HG03066 (cell line): ENCODE data around the gene OPCML.

Experiments
- ATAC-seq: cut with Tn5 transposase; IDR thresholded peaks from one replicate; pipeline ENCODE4 v1.9.1; 2021; ENCODE audit warnings: low read depth; ENCODE audit not compliant: unreplicated experiment

The OPCML gene

DNA sequence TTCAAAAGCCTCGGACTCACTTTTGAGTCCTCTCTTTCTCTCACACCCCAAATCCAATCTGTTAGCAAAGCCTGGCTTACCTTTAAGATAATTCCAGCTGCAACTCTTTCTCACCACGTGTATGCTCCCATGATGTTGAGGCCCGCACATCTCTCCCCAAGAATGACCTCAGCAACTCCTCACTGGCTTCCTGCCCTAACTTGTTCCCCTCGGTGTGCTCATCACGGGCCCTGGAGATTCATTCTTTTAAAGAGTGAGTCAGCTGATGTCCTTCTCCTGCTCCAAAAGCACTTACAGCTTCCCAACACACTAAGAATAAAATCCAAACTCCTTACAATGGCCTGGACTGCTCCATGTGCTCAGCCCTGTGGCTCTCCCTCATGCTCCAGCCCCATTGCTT lies 1041.3 kb downstream of the OPCML start:
- no peak for ATAC-seq

DNA sequence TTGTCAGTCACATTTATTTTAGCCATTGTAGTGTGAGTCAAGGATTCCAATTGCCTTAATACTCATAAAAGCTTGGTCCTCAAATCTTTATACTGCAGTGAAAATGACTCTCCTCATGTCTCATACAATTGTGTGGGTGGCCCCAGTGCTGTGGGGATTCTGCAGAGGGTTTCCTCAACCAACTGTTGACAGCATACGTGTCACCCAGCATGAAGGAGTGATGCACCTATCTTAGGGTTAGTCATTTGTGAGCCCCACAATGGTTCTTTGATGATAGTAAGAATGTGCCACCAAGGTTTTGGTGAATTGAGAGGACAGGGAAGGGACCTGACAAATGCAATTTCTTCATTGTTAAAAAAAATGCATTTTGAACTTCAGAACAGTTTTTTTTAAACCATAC lies 1046.2 kb downstream of the OPCML start:
- ATAC-seq, result no peak

DNA sequence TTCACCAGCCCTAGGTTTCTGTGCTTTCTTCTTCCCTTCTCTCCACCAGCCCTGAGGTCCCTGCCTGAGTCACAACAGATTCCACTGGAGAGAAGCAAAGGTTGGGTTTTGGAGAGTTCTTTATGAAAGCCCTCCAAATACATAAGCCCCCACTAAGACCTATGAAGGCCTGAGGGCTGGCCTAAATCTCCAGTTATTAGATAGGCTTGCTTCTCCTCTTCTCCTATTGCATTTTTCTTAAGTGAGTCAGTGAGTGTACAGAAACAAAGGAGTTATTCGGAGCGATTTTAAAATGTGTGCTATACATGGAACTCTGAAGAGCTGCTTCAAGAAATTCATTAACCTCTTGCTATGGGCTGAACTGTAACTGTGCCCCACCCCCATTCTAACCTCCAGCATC lies 1057.3 kb downstream of the OPCML start:
- no peak for ATAC-seq

DNA sequence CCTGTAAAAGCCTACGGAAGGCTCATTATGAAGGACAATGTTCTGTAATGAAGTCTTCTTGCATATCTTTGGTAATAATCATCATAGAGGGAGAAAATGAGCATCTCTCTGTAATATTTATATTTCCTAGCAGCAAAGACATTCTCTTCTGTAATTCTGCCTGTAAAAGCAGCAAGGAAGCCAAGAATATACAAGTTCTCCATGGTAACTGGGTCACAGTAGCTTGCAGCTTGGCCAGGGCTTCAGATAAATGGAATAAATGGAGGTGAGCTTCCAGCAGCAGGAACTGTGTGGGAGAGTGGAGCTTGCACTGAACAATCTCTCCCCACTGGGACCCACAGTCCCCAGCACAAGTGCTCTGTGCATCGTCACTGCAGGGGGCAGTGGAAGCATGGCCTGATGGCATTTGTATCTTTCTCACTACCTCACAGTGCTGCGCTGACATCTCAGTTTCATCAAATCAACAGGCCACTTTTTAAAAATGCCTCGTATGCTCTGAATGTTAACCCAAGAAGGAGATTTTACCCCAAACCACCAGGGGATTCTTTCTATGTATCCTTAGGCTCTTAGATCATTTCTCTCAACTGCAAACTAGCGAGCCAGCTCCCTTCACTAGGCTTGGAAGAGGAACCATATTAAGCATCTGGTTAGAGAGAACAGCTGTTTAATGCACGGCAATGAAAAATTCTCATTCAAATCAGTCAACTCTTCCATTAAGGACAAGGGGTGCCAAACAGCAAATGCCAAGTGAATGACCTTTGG lies 1059.7 kb downstream of the OPCML start:
- ATAC-seq, result no peak

DNA sequence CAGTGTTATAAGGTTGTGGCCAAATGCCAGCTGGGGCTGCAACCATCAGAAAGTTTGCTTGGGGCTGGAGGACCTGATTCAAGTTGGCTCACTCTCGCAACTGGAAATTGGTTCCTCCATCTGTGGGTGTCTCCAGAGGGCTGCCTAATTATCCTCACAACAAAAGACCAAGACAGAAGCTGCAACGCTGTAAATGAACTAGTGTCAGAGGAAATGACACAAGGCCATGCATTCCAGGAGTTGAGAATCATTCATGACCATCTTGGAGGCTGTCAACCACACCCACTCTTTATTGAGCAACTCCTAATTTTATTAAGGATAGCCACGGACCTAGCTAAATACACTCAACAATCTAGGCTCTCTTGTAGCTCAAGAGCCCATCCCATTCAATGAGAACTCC lies 1060.8 kb downstream of the OPCML start:
- no peak for ATAC-seq

DNA sequence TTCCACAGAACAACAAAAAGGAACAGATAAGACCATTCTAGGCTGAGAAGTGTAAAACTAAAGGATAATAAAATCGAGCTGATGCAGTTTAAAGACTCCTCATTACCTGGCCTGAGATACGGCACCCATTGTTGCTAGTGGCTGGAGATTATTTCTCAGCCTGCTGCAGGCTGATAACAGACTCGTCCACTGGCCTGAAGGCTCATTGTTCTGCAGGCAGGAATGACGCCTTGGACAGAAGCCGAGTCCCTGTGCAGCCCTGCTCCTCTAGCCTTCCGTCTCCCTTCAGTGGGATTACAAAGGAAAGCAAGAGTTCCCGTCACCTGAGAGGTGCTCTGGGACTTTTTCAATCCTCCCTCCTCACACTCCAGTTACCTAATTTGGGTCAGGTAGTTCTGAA lies 1065.3 kb downstream of the OPCML start:
- no peak for ATAC-seq

DNA sequence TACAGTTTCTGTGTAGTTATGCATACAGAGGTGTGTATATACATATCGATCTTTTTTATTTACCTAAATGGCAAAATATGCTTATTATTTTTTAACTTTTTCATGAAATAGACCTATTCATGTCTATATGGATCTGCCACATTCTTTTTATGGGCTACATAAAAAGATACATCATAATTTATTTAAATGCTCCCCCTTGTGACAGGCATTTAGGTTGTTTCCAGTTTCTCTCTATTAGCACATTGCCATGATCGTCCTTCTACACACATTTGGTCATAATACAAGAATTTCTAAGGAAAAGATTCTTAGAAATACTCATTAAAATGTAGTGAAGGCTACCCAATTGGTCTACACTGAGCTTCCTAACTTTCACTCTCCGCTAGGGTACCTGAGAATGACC lies 1067.4 kb downstream of the OPCML start:
- ATAC-seq, result no peak

DNA sequence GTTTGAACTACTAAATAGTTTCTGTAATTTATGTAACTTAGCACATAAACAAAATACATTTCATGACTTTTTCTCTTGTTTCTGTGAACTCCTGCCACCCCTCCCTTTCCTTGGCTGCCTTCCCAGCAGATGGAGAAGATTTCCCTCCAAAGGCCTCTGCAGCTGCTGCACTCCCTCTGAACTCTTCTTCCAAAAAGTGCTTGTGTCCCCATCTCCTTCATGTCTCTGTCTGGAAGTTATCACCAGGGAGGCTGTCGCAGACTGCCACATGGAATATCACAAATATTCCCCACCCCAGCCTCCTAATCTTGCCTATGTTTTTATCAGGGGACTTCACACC lies 1068.3 kb downstream of the OPCML start:
- no peak for ATAC-seq

DNA sequence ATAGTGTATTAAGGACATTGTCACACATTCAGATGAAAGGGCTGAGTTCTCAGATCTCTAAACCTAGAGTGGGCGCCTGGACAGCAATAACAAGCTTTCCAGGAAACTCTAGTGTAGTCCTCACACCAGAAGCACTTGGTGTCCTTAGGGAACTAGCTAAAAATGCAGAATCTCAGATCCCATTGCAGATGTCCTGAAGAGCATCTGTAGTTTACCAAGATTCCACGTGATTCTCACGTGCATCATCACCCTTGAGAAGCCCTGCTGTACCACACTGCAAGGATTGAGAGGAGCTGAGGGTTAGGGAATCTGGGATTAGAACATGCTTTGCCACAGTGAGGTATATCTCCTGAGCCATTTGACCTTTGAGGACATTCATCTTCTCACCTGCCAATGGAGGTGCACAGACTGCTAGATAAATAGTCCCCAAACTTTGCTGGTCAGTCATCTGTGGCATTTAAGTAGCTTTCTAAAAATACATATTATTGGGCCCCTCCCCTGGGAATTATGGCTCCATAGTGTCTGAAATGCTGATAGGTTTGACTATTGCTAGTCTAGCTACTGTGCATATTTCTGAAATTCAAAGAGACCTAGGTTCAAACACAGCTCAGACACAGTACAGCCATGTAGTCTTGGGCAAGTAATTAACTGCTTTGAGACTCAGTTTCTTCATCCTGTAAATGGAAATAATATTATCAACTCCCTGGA lies 1068.9 kb downstream of the OPCML start:
- no peak for ATAC-seq

DNA sequence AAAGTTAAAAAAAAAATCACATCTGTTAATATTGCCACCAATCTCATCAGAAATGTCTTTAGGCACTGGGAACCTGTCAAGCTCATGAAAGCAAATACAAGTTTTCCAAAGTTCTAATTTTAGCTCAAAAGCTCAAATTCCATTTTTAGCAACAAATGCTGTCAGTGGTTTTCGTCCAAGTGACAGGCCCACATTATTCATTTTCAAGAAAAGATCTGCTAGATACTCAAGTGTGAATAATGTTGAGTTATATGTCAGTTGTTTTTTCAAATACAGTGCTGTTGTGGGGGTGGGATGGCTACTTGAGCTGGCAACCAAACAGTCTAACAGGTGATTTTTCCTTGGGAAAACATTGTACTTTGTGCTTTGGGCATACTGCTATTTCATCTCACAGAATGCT lies 1072.6 kb downstream of the OPCML start:
- ATAC-seq, result no peak

DNA sequence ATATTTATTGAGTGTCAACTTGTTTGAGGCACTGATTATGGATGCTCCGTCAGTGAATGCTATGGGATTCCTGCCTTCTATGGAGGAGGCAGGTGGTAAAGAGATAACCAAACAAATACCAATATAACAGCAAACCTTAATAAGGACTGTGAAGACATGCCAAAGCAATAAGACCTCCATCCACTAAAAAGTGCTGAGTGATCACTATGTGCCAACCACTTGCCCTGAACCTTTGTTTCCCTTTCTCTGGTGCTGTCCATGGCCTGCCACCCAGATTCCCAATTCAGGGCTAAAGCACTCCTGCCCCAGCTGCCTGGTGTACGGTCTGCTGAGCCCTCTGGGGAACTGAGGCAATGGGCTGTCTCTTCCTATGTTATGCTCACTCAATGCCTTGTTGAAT lies 1074.9 kb downstream of the OPCML start:
- ATAC-seq, result no peak

DNA sequence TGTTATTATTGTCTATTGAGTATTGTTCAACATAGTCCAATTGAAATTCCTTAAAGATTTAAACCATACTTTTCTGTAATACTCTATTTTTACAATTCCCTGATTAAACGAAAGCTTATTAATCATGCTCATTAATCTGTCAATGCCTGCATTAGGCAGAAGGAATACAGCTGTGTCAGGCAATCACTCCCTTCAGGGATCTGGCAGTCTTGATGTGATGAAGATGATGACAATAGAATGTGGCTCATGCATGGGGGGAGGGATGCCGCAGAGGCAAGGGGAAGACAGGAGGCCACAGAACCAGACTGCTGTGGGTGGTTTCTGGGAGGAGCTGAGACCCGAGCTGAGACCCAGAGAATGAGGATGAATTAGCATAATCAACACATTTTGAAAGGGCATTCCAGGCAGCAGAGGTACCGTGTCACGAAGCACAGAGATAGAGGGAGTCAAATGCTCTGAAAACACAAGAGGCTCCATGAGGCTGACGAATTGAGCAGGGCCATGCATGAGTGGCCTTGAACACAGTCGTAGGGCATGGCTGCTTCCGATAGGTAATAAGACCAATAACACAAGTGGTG lies 1075.5 kb downstream of the OPCML start:
- ATAC-seq, result no peak

DNA sequence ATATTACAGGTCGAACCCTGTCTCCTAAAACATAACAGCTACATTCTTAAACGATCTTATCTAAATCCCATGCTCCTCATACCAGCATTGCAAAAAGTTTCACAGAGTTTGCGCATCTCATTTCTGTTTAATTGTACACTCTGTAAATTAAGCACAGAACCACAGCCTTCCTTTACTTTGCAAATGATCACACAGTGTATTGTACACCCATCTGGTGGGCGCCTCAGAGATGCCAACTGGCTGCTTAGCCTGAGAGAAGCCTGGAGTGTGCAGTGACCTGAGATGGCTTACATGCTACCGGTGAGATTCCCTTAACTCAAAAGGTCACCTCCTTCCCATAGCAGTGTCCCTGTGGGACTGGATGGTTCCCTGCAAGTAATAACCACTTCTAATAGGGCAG lies 1077.3 kb downstream of the OPCML start:
- ATAC-seq, result no peak

DNA sequence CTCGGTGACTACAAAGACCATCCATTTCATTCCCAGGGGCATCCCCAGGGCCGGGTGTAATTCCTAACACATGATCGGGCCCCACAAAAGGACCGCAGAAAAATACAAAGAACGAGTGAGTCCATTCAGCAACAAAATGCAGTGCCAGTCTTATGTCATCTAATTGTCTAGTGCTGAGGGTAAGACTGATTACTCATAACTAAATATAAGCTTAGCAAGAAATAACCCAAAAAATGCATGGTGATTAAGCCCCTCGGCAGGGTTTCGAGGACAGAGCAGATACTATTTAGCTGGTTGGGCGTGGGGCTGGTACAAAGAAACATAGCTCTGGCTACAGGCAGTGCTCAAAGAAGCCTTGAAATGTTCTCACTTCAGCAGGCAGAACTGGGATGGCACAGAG lies 1078.9 kb downstream of the OPCML start:
- no peak for ATAC-seq

DNA sequence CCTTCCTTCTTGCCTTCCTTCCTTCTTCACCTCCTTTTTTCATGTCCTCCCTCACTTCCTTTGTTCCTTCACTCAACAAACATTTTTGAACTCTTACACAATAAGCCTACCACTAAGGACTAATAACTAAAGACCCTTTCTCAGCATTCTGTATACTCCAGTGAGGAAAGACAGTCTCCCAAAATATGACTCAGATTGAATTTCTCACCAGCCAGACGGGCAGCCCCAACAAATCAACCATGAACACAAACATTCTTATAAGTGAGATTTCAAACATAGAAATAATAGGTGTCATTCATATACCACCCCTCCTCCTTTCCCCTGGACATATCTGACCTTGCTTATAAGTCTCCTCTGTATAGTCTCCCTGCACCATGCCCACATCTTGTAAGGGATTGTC lies 1079.7 kb downstream of the OPCML start:
- no peak for ATAC-seq

DNA sequence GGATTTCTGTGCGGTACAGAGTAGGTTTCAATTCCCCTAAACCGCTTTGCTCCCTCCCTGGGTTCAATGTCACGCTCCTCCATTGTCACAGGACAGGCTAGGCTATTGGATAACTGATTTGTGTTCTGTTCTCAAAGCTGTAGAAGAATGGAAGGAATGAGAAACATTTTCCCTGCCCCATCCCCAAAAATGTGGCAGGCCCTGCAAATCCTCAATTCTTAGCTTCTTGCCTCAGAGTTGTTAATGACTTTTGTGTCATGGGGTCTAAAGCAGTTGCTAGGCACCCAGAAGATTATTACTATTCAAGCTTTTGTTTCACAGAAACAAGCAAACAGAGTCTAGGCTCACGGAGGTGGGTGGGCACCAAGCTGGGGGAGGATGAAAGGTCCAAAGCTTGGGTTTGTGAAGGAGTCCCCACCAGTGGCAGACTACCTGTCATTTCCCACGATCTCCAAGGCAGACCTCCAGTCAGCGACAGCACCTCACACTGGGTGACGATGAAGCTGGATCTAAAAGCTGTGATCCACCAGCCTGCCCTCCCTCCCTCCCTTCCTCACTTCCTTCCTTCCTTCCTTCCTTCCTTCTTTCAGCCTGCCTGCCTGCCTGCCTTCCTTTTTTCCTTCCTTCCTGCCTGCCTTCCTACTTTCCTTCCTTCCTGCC lies 1080.2 kb downstream of the OPCML start:
- no peak for ATAC-seq

DNA sequence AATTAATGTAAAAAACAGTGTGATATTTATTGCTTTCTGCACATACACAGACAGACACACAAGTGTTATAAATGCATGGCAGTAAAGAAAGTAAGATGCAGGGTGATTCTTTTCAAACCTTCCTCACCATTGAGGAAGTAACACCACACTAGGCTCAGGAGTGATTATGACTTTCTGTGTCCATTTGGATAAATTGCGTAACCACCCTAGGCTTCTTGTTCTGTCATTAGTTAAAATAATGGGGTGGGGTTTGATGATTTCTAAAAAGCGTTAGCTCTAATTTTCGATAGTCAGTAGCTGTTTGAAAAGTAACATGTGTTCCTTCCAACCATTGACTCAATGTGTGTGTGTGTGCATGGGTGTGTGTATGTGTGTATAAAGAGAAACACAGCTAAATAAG lies 1081.7 kb downstream of the OPCML start:
- ATAC-seq, result no peak

DNA sequence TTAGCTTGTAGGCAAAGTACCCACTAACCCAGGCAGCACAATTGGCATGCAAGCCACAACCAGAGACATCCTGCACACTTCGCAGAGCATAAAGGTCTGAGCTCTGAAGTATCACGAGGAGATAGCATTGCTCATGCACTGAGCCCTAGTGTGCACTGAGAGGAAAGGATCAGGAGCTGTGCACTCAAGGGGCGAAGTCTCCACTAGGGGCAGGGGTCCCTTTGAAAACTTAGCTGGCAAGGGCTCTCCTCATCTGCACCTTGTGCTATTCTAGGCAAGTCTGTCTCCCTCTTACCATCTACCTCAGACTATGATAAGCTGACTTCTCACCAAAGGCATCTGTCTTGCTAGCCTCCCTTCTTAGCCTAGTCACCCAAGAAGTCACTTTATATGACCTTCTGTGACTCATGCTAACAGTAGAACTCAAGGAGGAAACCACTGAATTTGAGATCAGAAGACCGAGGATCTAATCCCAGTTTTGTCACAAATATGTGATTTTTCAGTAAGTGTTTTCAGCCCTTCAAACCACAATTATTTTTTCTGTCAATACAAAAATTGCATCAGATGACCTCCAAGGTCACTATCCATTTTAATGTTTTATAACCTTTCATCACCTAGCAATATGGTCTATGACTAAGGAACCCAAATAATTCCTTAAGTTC lies 1083.8 kb downstream of the OPCML start:
- no peak for ATAC-seq

DNA sequence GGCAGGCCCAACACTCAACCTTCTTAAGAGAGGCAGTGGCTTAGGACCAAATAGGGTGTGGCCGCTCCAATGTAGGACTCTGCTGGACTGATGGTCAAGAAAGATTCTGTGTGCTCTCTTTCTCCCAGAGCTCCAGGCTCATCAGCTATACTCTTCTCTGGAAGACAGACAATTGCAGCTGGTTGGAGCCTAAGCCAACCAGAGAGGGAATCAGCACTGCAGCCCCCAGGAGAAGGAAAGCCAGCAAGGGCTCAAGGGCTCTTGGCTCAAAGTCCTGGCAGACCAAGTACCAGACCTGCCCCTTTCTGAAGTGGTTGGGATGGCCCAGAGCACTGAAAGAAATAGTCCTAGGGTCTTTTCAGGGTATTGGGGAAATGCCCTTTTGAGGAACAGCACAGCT lies 1084.5 kb downstream of the OPCML start:
- ATAC-seq, result no peak

DNA sequence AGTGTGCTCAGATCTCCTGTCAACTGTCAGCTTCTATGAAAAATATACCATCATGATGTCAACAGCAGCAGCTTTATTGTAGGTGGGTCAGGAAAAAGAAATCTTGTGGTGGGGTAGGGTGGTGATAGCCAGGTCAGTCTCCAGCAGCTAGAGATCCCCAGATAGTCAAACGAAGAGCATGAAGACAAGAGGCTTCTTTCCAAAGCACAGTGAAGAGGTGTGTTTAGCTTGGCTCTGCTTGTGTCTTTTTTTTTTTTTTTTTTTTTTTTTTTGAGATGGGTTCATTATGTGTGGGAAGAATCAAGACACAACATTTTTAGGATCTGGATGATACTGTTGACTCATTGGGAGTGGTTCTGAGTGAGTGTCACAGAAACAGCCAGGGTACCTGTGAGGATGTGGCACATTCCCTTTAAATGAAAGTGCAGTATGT lies 1086.4 kb downstream of the OPCML start:
- no peak for ATAC-seq

DNA sequence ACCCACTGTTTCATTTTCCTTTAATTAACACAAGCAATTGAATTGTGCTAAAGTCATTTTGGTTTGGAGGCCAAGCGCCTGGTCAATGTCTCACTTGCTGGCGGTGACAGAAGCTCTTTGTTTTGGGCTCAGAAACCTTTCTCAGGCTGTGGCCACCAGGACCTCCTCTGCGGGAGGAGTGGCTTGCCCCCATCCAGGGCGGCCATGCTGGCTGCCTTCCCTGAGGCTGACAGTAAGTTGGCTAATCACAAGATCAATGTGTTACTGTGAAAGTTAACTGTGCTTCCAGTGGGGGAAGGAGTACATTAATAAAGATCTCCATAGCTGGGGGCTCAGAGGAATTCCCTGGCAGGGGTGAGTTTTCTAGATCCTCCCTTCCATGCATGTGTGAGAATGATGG lies 1087.4 kb downstream of the OPCML start:
- no peak for ATAC-seq
